ENCODE data around the gene GPC3. TPM values are rescaled to one million over a fixed set of nuclear protein-coding genes. Genes with fewer than 3 reads are reported as not detected.
A peak's percentile ranks its signal among the peaks of the same experiment; 100 is the strongest.
"Not testable (repeated sequence)": the region's sequence is repeated elsewhere in the genome, so short reads cannot be mapped to it uniquely, and the experiment has no call there.

Gene GPC3
- polyA plus RNA-seq, 12 donors, result 274 to 737 (median 386) TPM

- not testable (repeated sequence) for DNase-seq
Observed at GRCh38 chrX:133526773-133527172, 458.6 kb downstream of the GPC3 start.

- no peak for DNase-seq
Observed at GRCh38 chrX:133523526-133523925, 461.9 kb downstream of the GPC3 start.

GRCh38 chrX:133523081-133523487 is 462.3 kb downstream of the GPC3 start:
- peak; percentile 48 for DNase-seq

GRCh38 chrX:133516686-133517085 is 468.7 kb downstream of the GPC3 start:
- DNase-seq, result no peak

GRCh38 chrX:133514486-133514885 is 470.9 kb downstream of the GPC3 start:
- DNase-seq, result no peak

GRCh38 chrX:133513123-133513522 is 472.3 kb downstream of the GPC3 start:
- no peak for DNase-seq

- no peak for DNase-seq
Observed at GRCh38 chrX:133511041-133511440, 474.4 kb downstream of the GPC3 start.

GRCh38 chrX:133497356-133497755 is 488.0 kb downstream of the GPC3 start:
- no peak for DNase-seq

- DNase-seq, result peak; percentile 92
Observed at GRCh38 chrX:133495464-133496391, 489.7 kb downstream of the GPC3 start.

- DNase-seq, result no peak
Observed at GRCh38 chrX:133493366-133493765, 492.0 kb downstream of the GPC3 start.

- no peak for DNase-seq
Observed at GRCh38 chrX:133490955-133491354, 494.4 kb downstream of the GPC3 start.

Measured in muscle of arm (tissue), 12 donors.